Cardiac muscle cell (in vitro differentiated cells and primary cell): Measurements from ENCODE around the gene KMT2C. TPM values are rescaled to one million over a fixed set of nuclear protein-coding genes. Genes with fewer than 3 reads are reported as not detected.

Source experiments
- DNase-seq, 2 donors: peaks; one replicate each; pipeline versions ENCODE4 v3.0.0 to v3.0.0-alpha.2; 2010 to 2017; ENCODE audit warnings: low read depth in 1 of 2, low spot score in 1 of 2
- H3K27ac ChIP-seq: fragments of 200-600 bp; sonication (generic); 2 replicates; pipeline ENCODE4 v1.5.1; 2016
- H3K27me3 ChIP-seq: fragments of 200-600 bp; sonication (generic); 2 replicates; pipeline ENCODE4 v1.6.0; 2016; ENCODE audit warnings: control low read depth
- H3K36me3 ChIP-seq: fragments of 200-600 bp; sonication (generic); 2 replicates; pipeline ENCODE4 v1.5.1; 2016; ENCODE audit warnings: control low read depth
- H3K4me1 ChIP-seq: fragments of 200-600 bp; sonication (generic); 2 replicates; pipeline ENCODE4 v1.8.1; 2017; ENCODE audit warnings: low read depth, mild to moderate bottlenecking, mixed run types
- H3K4me3 ChIP-seq: fragments of 200-600 bp; sonication (generic); 2 replicates; pipeline ENCODE4 v1.5.1; 2016; ENCODE audit warnings: mild to moderate bottlenecking
- H3K9me3 ChIP-seq: fragments of 200-600 bp; sonication (generic); 2 replicates; pipeline ENCODE4 v1.5.1; 2017; ENCODE audit warnings: low read depth, mild to moderate bottlenecking, control low read depth
- CTCF ChIP-seq: IDR thresholded peaks from 2 replicates; pipeline ENCODE4 v1.5.1; 2012; ENCODE audit warnings: low read depth, mild to moderate bottlenecking, low read length
- polyA plus RNA-seq: library from polyadenylated mRNA; unstranded; fragments of >200 nt; fragmentation: Nextera tagmentation; extraction: Ambion mirVana; gene quantifications from 2 replicates; pipeline ENCODE4 v1.2.1, GENCODE V29; 2016
- total RNA-seq: library from RNA; depleted of rRNA; stranded (reverse); fragments of >200 nt; gene quantifications from 2 replicates; pipeline ENCODE4 v1.2.3, GENCODE V29; 2016

KMT2C gene
- total and polyA plus RNA-seq, 2 experiments from 2014 or later: 22.8 to 37.3 TPM

- Histone ChIP-seq H3K27me3 (no peaks in the 10 kb centered on the region), H3K4me1 (no peaks in the 10 kb centered on the region), H3K4me3 (no peak overlapping the region), H3K36me3 (peaks cover 71% of the 10 kb centered on the region), H3K27ac (no peak overlapping the region), H3K9me3 (no peaks in the 10 kb centered on the region)
- no peak for TF ChIP-seq CTCF
- no peak for DNase-seq
Measured at GRCh38 chr7:152152267-152152666, 283.5 kb downstream of the KMT2C start.

GRCh38 chr7:152149363-152149762, 286.4 kb downstream of the KMT2C start:
- Histone ChIP-seq H3K27ac (no peak overlapping the region), H3K4me1 (no peaks in the 10 kb centered on the region), H3K27me3 (no peaks in the 10 kb centered on the region), H3K4me3 (no peak overlapping the region), H3K36me3 (peaks cover 74% of the 10 kb centered on the region), H3K9me3 (no peaks in the 10 kb centered on the region)
- TF ChIP-seq CTCF: no peak
- no peak for DNase-seq

- H3K4me3 ChIP-seq: no peak overlapping the region
- no peaks in the 10 kb centered on the region for H3K4me1 ChIP-seq
- no peak for TF ChIP-seq CTCF
- H3K9me3 ChIP-seq: no peaks in the 10 kb centered on the region
- no peak overlapping the region for H3K27ac ChIP-seq
- H3K27me3 ChIP-seq: no peaks in the 10 kb centered on the region
- DNase-seq: no peak
- peaks cover 71% of the 10 kb centered on the region for H3K36me3 ChIP-seq
Measured at GRCh38 chr7:152148706-152149105, 287.1 kb downstream of the KMT2C start.

- Histone ChIP-seq H3K9me3 (no peaks in the 10 kb centered on the region), H3K36me3 (peaks cover 65% of the 10 kb centered on the region), H3K27me3 (no peaks in the 10 kb centered on the region), H3K4me3 (no peak overlapping the region), H3K27ac (no peak overlapping the region), H3K4me1 (peaks cover 9% of the 10 kb centered on the region)
- DNase-seq: peak; percentile 40 to 72
- peak; percentile 73 for TF ChIP-seq CTCF
Measured at GRCh38 chr7:152145853-152146466, 289.8 kb downstream of the KMT2C start.

- TF ChIP-seq CTCF: no peak
- peaks cover 65% of the 10 kb centered on the region for H3K36me3 ChIP-seq
- no peaks in the 10 kb centered on the region for H3K9me3 ChIP-seq
Measured at GRCh38 chr7:152144557-152145245, 291.1 kb downstream of the KMT2C start.

More at GRCh38 chr7:152144557-152145245, 291.1 kb downstream of the KMT2C start:
- Histone ChIP-seq H3K27ac (no peak overlapping the region), H3K27me3 (no peaks in the 10 kb centered on the region), H3K4me1 (peaks cover 9% of the 10 kb centered on the region), H3K4me3 (no peak overlapping the region)
- DNase-seq: no peak
